ENCODE measurements around the gene PDE8B. TPM values are rescaled to one million over a fixed set of nuclear protein-coding genes. Genes with fewer than 3 reads are reported as not detected.

The PDE8B gene
- total RNA-seq, 1 experiment from 2014 or later: 0.07 TPM

DNA sequence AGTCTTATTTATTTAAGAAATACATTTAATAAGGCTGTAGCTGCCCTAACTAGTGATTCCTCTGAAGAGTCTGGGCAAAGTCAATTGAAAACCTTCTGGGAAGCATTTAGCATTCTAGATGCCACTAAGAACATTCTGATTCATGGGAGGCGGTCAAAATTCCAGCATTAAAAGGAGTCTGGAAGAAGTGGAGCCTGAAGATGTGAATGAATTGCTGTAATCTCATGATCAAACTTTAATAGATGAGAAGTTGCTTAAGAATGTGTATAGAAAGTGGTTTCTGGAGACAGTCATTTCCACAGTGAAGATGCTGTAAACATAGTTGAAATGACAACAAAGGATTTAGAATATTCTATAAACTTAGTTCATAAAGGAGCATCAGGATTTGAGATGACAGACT, 220.2 kb downstream of the PDE8B start:
- WGBS (ENCODE audit: extremely low coverage, insufficient read length, low lambda C conversion rate): no CpG with 5 or more reads among the region's 1 CpG
- no peak overlapping the region for H3K18ac ChIP-seq (ENCODE audit: insufficient read length, low read depth, low read length)
- H3K9ac ChIP-seq (ENCODE audit: extremely low read depth, insufficient read length, low read length): no peak overlapping the region
- H3K23me2 ChIP-seq (ENCODE audit: insufficient read length, low read depth, low read length, poor library complexity, severe bottlenecking): no peaks in the 10 kb centered on the region
- TF ChIP-seq, protein P1, sequence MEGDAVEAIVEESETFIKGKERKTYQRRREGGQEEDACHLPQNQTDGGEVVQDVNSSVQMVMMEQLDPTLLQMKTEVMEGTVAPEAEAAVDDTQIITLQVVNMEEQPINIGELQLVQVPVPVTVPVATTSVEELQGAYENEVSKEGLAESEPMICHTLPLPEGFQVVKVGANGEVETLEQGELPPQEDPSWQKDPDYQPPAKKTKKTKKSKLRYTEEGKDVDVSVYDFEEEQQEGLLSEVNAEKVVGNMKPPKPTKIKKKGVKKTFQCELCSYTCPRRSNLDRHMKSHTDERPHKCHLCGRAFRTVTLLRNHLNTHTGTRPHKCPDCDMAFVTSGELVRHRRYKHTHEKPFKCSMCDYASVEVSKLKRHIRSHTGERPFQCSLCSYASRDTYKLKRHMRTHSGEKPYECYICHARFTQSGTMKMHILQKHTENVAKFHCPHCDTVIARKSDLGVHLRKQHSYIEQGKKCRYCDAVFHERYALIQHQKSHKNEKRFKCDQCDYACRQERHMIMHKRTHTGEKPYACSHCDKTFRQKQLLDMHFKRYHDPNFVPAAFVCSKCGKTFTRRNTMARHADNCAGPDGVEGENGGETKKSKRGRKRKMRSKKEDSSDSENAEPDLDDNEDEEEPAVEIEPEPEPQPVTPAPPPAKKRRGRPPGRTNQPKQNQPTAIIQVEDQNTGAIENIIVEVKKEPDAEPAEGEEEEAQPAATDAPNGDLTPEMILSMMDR (conservative IDR thresholded peaks at IDR 0.05): no peak
- H2BK120ac ChIP-seq (ENCODE audit: low read depth, low read length, poor library complexity, severe bottlenecking): no peak overlapping the region
- no peaks in the 10 kb centered on the region for H3K79me2 ChIP-seq (ENCODE audit: insufficient read depth, low read length)
- H3K27me3 Mint-ChIP-seq (ENCODE audit: low read depth): no peaks in the 10 kb centered on the region
- no peak overlapping the region for H3K23ac ChIP-seq (ENCODE audit: insufficient read length, low read depth, low read length)
- DNase-seq: no peak
- no peak overlapping the region for H4K5ac ChIP-seq (ENCODE audit: insufficient read length, low read depth, low read length)
- no peaks in the 10 kb centered on the region for H3K4me1 ChIP-seq (ENCODE audit: insufficient read depth, low read length)
- no peaks in the 10 kb centered on the region for H4K20me1 ChIP-seq (ENCODE audit: control insufficient read depth, insufficient read depth, insufficient read length)
- H3T11ph ChIP-seq (ENCODE audit: low read length): no peak overlapping the region
- H3K27ac Mint-ChIP-seq: no peak overlapping the region
- H3K27me3 ChIP-seq (ENCODE audit: insufficient read depth, low read length): no peaks in the 10 kb centered on the region
- no peak overlapping the region for H3K4ac ChIP-seq (ENCODE audit: low read depth, low read length)
- H2BK5ac ChIP-seq (ENCODE audit: insufficient read length, low read length): no peak overlapping the region
- H2BK12ac ChIP-seq (ENCODE audit: insufficient read length, low read depth, low read length): no peak overlapping the region
- no peak overlapping the region for H2AK5ac ChIP-seq (ENCODE audit: insufficient read length, low read length)
- no peak overlapping the region for H2BK15ac ChIP-seq (ENCODE audit: low read depth, low read length)
- H3K4me3 Mint-ChIP-seq: no peak overlapping the region
- no peak overlapping the region for H4K8ac ChIP-seq (replicated peaks; ENCODE audit: insufficient read length, low read depth, low read length)
- H3K56ac ChIP-seq (ENCODE audit: insufficient read length, low read depth, low read length): no peak overlapping the region
- no peak overlapping the region for H2BK20ac ChIP-seq (ENCODE audit: low read depth, low read length, poor library complexity, severe bottlenecking)
- no peak overlapping the region for H3K14ac ChIP-seq (ENCODE audit: insufficient read depth, low read length)
- H3K36me3 Mint-ChIP-seq (ENCODE audit: insufficient read depth in 1 of 3, low read depth in 3 of 3): peaks cover 6 to 29% (median 22%) of the 10 kb centered on the region in 3 experiments; a peak in 6 of 7 replicates
- no peak overlapping the region for H3K27ac ChIP-seq (ENCODE audit: insufficient read length, low read depth, low read length)
- H3K79me1 ChIP-seq (ENCODE audit: insufficient read depth, low read depth, low read length, poor library complexity, severe bottlenecking): no peaks in the 10 kb centered on the region
- H3K4me1 Mint-ChIP-seq: peaks cover 0 to 4% of the 10 kb centered on the region in 2 experiments; a peak in 1 of 4 replicates
- H3K9me3 ChIP-seq (ENCODE audit: control insufficient read depth, low read depth, low read length): no peaks in the 10 kb centered on the region
- H2AFZ ChIP-seq (ENCODE audit: low read length): no peak overlapping the region
- no peak overlapping the region for H4K91ac ChIP-seq (ENCODE audit: insufficient read length, low read depth, low read length)
- H3K4me2 ChIP-seq (ENCODE audit: insufficient read depth, insufficient read length, low read length): no peak overlapping the region
- no peaks in the 10 kb centered on the region for H3K9me3 Mint-ChIP-seq
